GM19438 (cell line): Measurements from ENCODE around the gene CSRP1.
"Not testable (repeated sequence)": the region's sequence is repeated elsewhere in the genome, so short reads cannot be mapped to it uniquely, and the experiment has no call there.

Source experiments
- ATAC-seq: cut with Tn5 transposase; IDR thresholded peaks from one replicate; pipeline ENCODE4 v1.9.1; 2021; ENCODE audit warnings: low read depth; ENCODE audit not compliant: unreplicated experiment

Gene CSRP1

GRCh38 chr1:201499795-201500669 lies 6.9 kb downstream of the CSRP1 start:
- no peak for ATAC-seq

DNA sequence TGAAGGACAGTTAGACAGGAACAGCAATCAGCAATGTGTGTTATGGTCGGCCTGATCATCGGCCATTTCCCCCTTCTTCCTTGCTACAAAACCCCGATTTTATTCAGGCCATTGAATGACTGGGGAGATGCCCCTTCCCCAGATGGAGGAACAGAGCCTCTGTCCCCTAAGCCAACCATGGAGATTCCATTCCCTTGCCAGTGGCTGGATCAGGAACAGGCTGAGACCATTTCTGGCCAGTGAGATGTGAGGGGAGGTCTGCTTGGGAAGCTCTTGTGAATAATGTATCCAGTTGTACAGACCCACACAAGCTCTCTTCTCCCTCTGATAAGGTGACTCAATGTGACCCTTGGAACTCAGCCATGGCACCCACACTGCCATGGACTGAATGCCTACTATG lies 7.7 kb downstream of the CSRP1 start:
- no peak for ATAC-seq

DNA sequence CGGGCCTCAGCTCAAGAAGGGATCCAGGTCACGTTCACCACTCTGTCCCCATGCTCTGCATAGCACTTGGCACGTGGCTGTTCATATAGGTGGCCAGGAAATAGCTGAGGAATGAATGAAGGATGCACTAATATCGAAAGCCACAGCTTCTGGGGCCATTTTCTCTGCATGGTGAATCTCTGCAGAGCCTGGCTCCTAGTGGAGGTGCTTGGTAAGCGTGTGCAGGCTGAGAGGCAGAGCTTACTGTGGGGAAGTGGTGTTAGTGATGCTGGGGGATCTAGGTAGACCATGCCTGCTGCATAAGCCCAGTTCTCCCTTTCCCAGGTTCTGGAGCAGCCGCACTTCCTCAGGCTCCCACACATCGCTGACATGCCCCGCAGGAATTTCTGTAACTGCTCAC lies 8.3 kb downstream of the CSRP1 start:
- no peak for ATAC-seq

DNA sequence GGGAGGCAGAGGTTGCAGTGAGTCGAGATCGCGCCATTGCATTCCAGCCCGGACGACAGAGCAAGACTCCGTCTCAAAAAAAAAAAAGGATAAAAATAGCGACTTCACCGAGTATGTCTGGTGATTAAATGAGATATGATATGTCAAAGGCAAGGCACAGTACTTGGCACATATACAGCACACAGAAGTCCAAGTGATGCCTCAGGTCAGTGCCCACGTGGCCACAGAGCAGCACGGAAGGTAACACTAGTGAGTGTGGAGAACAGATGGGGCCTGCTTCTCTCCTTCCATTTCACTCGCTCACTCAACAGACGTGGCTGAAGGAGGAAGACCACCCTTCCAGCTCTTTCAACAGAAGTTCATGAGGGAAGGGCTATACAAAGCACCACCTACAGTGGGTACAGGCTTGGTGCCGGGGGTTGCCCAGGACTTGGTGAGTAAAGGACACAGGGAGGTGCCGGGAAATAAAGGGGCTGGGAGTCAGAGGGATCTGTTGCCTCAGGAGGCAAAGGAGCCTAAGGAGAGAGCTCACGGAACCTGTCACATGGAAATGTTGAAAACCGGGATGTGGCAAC lies 8.9 kb downstream of the CSRP1 start:
- no peak for ATAC-seq

- no peak for ATAC-seq
Observed at GRCh38 chr1:201496296-201496690, 10.6 kb downstream of the CSRP1 start.

- no peak for ATAC-seq
Observed at GRCh38 chr1:201495551-201496295, 11.2 kb downstream of the CSRP1 start.

DNA sequence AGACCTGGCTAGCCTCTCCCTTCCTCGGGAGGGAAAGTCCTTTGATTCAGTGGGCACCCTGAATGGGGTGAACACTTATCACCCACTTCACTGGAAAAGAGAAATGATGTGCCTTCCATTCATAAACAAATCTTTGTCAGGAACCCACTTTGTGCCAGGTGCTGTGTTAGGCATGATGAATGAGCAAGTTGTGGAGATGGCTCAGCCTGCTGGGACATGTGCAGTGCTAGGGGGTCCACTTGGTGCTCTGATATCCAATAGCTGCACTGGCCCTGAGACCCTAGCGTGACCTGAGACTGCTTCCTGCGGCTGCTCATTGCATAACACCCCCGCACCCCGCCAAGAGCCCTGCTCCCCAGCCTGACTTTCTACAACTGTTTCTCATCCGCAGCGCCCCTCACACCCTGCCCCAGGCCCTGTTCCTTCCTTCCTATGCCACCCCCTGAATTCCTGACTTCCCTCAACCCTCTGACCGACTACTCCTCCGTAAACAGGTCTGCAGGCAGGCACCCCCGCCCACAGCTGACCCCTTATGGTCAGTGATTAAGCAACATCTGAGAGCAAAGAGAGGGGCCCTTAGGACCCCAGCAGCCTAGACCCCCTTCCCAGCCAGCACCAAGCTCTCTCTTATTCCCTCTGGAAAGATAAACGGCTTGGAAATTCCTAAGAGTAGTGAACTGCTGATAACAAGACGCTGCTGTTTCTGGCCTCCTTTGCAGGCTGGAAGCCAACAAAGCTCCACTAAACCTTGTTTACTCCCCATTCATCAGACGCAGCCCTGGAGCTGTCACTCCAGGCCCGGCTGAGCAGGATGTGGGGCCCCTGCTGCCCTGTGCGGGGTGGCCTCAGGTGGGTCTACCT lies 12.9 kb downstream of the CSRP1 start:
- no peak for ATAC-seq

- not testable (repeated sequence) for ATAC-seq
Observed at GRCh38 chr1:201493026-201493656, 13.8 kb downstream of the CSRP1 start.

DNA sequence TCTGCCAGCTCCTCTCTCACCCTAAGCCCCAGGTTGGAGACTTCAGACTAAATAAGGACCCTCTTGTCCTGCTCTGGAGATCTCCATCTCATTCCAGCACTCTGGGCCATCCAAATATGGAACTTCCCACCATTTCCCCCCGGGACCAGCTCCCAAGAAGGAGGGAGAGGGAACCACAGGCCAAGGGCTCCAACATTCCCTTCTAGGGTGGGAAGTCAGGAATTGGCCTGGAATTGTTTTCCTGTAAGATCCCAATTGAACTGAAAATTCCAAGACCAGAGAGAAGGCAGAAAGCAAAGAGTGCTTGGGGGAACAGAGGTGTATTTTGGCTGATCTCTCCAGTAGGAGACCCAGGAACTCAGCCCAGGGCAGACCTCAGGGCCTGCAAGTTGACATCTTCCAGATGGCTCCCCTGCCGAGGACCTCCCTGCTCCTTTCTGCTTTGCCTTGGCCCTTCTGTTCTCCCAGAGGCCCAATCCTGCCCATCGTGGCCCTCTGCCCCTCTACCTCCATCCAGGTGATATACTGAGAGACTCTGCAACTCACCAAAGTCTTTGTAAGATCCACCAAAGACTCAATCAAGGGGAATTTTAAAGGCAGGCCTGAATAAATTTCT lies 14.9 kb downstream of the CSRP1 start:
- ATAC-seq: no peak

GRCh38 chr1:201490708-201491131 lies 16.2 kb downstream of the CSRP1 start:
- ATAC-seq: no peak

DNA sequence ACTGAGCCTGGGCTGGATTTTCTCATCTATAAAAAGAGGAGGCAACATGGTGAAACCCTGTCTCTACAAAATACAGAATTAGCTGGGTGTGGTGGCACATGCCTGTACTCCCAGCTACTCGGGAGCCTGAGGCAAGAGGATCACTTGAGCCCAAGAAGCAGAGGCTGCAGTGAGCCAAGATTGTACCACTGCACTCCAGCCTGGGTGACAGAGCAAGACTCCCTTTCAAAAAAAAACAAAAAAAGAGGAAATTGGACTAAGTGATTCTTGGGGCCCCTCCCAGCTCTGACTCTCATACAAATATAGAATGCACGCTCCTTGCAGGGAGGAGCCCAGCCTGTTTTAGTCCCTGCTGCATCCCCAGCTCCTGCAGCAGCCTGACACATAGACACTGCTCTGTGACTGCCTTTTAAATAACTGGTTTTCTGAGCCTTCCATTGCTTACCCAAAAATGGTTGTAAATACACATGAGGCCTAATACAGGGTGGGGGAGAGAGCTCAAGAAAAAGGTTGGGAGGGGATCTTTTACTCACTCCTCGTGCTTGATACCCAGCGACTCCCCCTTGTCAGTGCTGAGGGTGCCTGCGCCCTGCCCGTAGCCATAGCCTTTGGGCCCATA lies 17.2 kb downstream of the CSRP1 start:
- no peak for ATAC-seq

- ATAC-seq: no peak
Observed at GRCh38 chr1:201488830-201489589, 17.9 kb downstream of the CSRP1 start.

- no peak for ATAC-seq
Observed at GRCh38 chr1:201487742-201488141, 19.2 kb downstream of the CSRP1 start.

DNA sequence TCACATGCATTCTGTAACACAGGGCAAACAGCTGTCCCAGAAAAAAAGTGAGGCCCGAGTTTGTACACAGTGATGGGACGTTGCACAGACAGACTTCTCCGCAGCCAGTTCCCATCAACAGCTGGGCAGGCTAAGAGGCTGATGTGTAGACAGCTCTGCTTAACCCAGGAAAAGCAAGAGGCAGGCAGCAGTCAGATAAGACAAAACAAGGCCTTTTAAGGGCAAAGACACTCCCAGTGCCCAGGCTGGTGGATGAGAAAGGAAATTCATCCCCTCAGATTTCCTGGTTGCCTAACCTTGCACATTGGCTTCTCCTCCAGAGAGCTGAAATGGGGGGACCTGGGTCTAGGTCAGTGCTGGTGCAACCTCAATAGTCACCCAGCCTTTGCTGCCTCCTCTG lies 20.7 kb downstream of the CSRP1 start:
- no peak for ATAC-seq

GRCh38 chr1:201485184-201485774 lies 21.6 kb downstream of the CSRP1 start:
- ATAC-seq: no peak

DNA sequence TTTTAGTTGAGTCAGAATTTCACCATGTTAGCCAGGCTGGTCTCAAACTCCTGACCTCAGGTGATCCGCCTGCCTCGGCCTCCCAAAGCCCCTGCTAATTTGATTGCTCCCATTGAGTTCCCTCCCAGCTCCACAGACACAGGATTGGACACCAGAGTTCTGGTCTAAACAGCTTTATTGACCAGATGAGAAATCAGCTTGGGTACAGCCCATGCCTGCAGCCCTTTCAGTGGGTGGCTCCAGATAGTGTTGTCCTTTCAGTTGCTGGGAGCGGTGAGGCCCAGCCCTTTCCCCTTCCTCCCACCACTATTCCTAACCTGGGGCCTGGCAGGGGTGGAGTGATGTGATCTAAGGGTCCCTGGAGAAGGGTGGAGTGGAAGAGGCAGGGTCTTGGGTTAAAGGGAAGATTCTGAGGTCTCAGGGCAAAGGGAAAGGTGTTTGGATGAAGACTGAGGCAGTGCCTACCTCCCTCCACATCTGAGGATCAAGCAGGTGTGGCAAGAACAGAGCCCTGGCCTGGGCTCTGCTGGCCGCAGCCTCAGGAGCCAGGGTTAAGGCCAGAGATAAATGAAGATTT lies 23.5 kb downstream of the CSRP1 start:
- no peak for ATAC-seq

DNA sequence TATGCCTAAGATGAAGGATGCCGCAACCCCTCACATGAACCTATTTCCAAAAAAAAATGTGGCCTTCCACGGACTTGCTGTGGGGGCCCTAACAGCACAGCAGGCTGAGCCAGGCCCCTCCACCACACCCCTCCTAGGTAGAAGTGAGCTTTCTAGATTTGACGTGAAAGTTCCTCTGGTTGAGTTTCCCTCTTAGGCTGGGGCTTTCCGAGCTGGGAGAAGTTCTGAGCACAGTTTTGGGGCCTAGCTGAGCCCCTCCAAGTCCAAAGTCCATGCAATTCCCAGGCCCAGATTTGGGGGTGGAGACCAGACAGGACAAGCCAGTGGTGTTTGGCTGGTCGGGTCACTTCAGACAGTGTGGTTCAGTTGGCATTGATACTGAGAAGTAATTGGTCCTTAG lies 24.2 kb downstream of the CSRP1 start:
- no peak for ATAC-seq
